ENCODE measurements around the gene STT3A. TPM values are rescaled to one million over a fixed set of nuclear protein-coding genes. Genes with fewer than 3 reads are reported as not detected.
A peak's percentile ranks its signal among the peaks of the same experiment; 100 is the strongest.

STT3A gene
- total and polyA plus RNA-seq, 2 of the 13 experiments (the other 11 are each of a cell fraction or from before 2014, with no cell fraction given), result 229 to 319 TPM

GRCh38 chr11:125568970-125569914, 23.4 kb upstream of the STT3A start, which contains the start of gene EI24 (continued):
- TF ChIP-seq ZNF407 (CRISPR knock-in tag; IDR thresholded peaks at IDR 0.05; ENCODE audit: not compliant biosample characterization), result no peak
- no peak for TF ChIP-seq MED13 (CRISPR knock-in tag; IDR thresholded peaks at IDR 0.05)
- peak; percentile 67; the same call in 1 of the 2 replicates for TF ChIP-seq ZGPAT (CRISPR knock-in tag; IDR thresholded peaks at IDR 0.05)
- TF ChIP-seq GMEB2 (CRISPR knock-in tag; IDR thresholded peaks at IDR 0.05; ENCODE audit: low read depth), result peak; percentile 63; the same call in 1 of the 2 replicates
- TF ChIP-seq ATF7-NPFF (CRISPR knock-in tag; IDR thresholded peaks at IDR 0.05; ENCODE audit: low read depth), result peak; percentile 35; the same call in 1 of the 2 replicates
- no peak; the same call in 1 of the 2 replicates for TF ChIP-seq MTA1 (CRISPR knock-in tag; IDR thresholded peaks at IDR 0.05; ENCODE audit: borderline replicate concordance)
- TF ChIP-seq ZNF501 (CRISPR knock-in tag; IDR thresholded peaks at IDR 0.05), result 0 out of 2 replicates have a peak, but pooled peaks have one; percentile 14
- TF ChIP-seq ZNF276 (CRISPR knock-in tag; IDR thresholded peaks at IDR 0.05; ENCODE audit: low read depth), result peak; percentile 84; the same call in 1 of the 2 replicates
- TF ChIP-seq NFKBIZ (CRISPR knock-in tag; IDR thresholded peaks at IDR 0.05), result no peak
- TF ChIP-seq ZNF678 (CRISPR knock-in tag; IDR thresholded peaks at IDR 0.05), result 0 out of 2 replicates have a peak, but pooled peaks have one; percentile 57
- 0 out of 4 replicates have a peak, but pooled peaks of 1 of the 2 experiments have one; percentile 43 for TF ChIP-seq KLF16 (CRISPR knock-in tag; IDR thresholded peaks at IDR 0.05)
